Panc1 (cell line): Measurements from ENCODE around the gene MAIP1.

ENCODE experiments used
- CTCF ChIP-seq: fragments of 450-650 bp; IDR thresholded peaks from 2 replicates; pipeline ENCODE4 v1.5.1; 2017; ENCODE audit warnings: mild to moderate bottlenecking
- POLR2AphosphoS5 ChIP-seq: IDR thresholded peaks from 2 replicates; pipeline ENCODE4 v1.6.1; 2012; ENCODE audit warnings: mild to moderate bottlenecking, low read depth, low read length, moderate library complexity
- SIN3A ChIP-seq: IDR thresholded peaks from 2 replicates; pipeline ENCODE4 v1.6.1; 2012; ENCODE audit warnings: low read depth, mild to moderate bottlenecking, low read length, moderate library complexity, borderline replicate concordance; ENCODE audit not compliant: insufficient read depth

GRCh38 chr2:199985625-199986207 lies 30.3 kb downstream of the MAIP1 start:
- TF ChIP-seq CTCF (peak; percentile 87), POLR2AphosphoS5 (no peak), SIN3A (no peak)
